B cell (primary cell): ENCODE results near the gene C10orf53. TPM values are rescaled to one million over a fixed set of nuclear protein-coding genes. Genes with fewer than 3 reads are reported as not detected.

Source experiments
- ATAC-seq: fragments of 200-7000 bp; cut with Tn5 transposase; one replicate; pipeline ENCODE4 v1.10.0; 2021; ENCODE audit warnings: low read depth, mild to moderate bottlenecking, moderate number of reproducible peaks, moderate library complexity
- CTCF ChIA-PET: fragments of 350-600 bp; sonication (Branson Sonifier 250); formaldehyde crosslinking; loops from one replicate; lab custom pipeline; 2021; ENCODE audit warnings: antibody characterized with exemption, inconsistent platforms; lab: Charles Lee
- POLR2A ChIA-PET: fragments of 350-600 bp; sonication (Branson Sonifier 250); formaldehyde crosslinking; loops from one replicate; lab custom pipeline; 2021; ENCODE audit warnings: antibody characterized with exemption; lab: Charles Lee
- DNase-seq: peaks from one replicate; pipeline ENCODE4 v3.0.0; 2013
- H2AFZ ChIP-seq: 2 replicates; pipeline ENCODE4 v1.6.1; 2012; ENCODE audit warnings: mild to moderate bottlenecking, low read depth, low read length; ENCODE audit not compliant: insufficient read depth, poor library complexity, severe bottlenecking
- H3K27ac ChIP-seq, 2 donors: 1 replicate in 1 of 2; 2 replicates in 1 of 2; pipeline ENCODE4 v1.5.1; 2012 to 2013; ENCODE audit warnings: low read length in 2 of 2, mild to moderate bottlenecking in 2 of 2, moderate library complexity in 1 of 2
- H3K27me3 ChIP-seq, 4 experiments: fragments of 200-600 bp in 1 of 4; sonication (generic) in 1 of 4; replicated peaks in 1 of 4; 1 replicate in 2 of 4; 2 replicates in 2 of 4; pipeline versions ENCODE4 v1.6.1 to v1.7.0; 2013 to 2016; ENCODE audit warnings: low read length in 3 of 4, mild to moderate bottlenecking in 2 of 4, mixed read lengths in 1 of 4, moderate library complexity in 1 of 4; ENCODE audit not compliant: insufficient read depth in 4 of 4, control insufficient read depth in 3 of 4; ENCODE audit errors: control extremely low read depth in 1 of 4
- H3K36me3 ChIP-seq, 2 experiments: replicated peaks in 1 of 2; 1 replicate in 1 of 2; 2 replicates in 1 of 2; pipeline versions ENCODE4 v1.6.1 to v1.7.1; 2013; ENCODE audit warnings: low read length in 1 of 2; ENCODE audit not compliant: insufficient read depth in 2 of 2, control insufficient read depth in 1 of 2; ENCODE audit errors: control extremely low read depth in 1 of 2, extremely low read depth in 1 of 2
- H3K4me1 ChIP-seq, 2 donors: fragments of 200-600 bp in 1 of 2; sonication (generic) in 1 of 2; 1 replicate in 1 of 2; 2 replicates in 1 of 2; pipeline versions ENCODE4 v1.5.1 to v1.6.1; 2013 to 2017; ENCODE audit warnings: low read length in 2 of 2; ENCODE audit not compliant: control insufficient read depth in 2 of 2, insufficient read depth in 2 of 2
- H3K4me2 ChIP-seq: replicated peaks from 2 replicates; pipeline ENCODE3; 2012; ENCODE audit warnings: mild to moderate bottlenecking, low read depth, low read length; ENCODE audit not compliant: poor library complexity, severe bottlenecking
- H3K4me3 ChIP-seq, 5 experiments: fragments of 200-600 bp in 1 of 5; sonication (generic) in 1 of 5; 1 replicate in 3 of 5; 2 replicates in 2 of 5; pipeline versions ENCODE4 v1.5.1 to v1.7.0; 2011 to 2016; ENCODE audit warnings: low read length in 4 of 5, mild to moderate bottlenecking in 4 of 5, low read depth in 2 of 5, control low read depth in 1 of 5, moderate library complexity in 1 of 5; ENCODE audit not compliant: insufficient read depth in 1 of 5; ENCODE audit errors: control extremely low read depth in 1 of 5, extremely low read depth in 1 of 5
- H3K79me2 ChIP-seq: fragments of 200-600 bp; sonication (generic); one replicate; pipeline ENCODE4 v1.6.0; 2016; ENCODE audit warnings: low read length; ENCODE audit not compliant: control insufficient read depth, insufficient read depth
- H3K9ac ChIP-seq: fragments of 200-600 bp; sonication (generic); 2 replicates; pipeline ENCODE4 v1.6.1; 2017; ENCODE audit warnings: mild to moderate bottlenecking, low read length, moderate library complexity
- H3K9me3 ChIP-seq, 3 donors: one replicate each; pipeline versions ENCODE4 v1.6.1 to v1.7.1; 2013; ENCODE audit warnings: low read length in 2 of 3; ENCODE audit not compliant: control insufficient read depth in 2 of 3, insufficient read depth in 1 of 3; ENCODE audit errors: control extremely low read depth in 1 of 3
- H4K20me1 ChIP-seq: 2 replicates; pipeline ENCODE4 v1.6.0; 2012; ENCODE audit warnings: mild to moderate bottlenecking, low read length; ENCODE audit not compliant: insufficient read depth, control insufficient read depth, poor library complexity, severe bottlenecking
- H3K27ac Mint-ChIP-seq: one replicate; pipeline ENCODE4 v1.8.0; 2021; ENCODE audit warnings: mixed read lengths
- H3K27me3 Mint-ChIP-seq: one replicate; pipeline ENCODE4 v1.8.0; 2021; ENCODE audit warnings: mixed read lengths
- H3K4me1 Mint-ChIP-seq: one replicate; pipeline ENCODE4 v1.8.0; 2021; ENCODE audit warnings: mixed read lengths
- H3K4me3 Mint-ChIP-seq: one replicate; pipeline ENCODE4 v1.8.0; 2021; ENCODE audit warnings: mixed read lengths
- H3K9me3 Mint-ChIP-seq: one replicate; pipeline ENCODE4 v1.8.0; 2022; ENCODE audit warnings: mixed read lengths; ENCODE audit not compliant: insufficient read depth
- CTCF ChIP-seq: fragments of 200-600 bp; IDR thresholded peaks from one replicate; pipeline ENCODE4 v1.8.0; 2022; ENCODE audit warnings: antibody characterized with exemption, mild to moderate bottlenecking
- EZH2 ChIP-seq: IDR thresholded peaks from 2 replicates; pipeline ENCODE4 v1.6.1; 2012; ENCODE audit warnings: borderline replicate concordance, low read depth, mild to moderate bottlenecking, moderate library complexity, low read length; ENCODE audit not compliant: insufficient read depth, poor library complexity, severe bottlenecking
- WGBS: methylation state at CpG from one replicate; pipeline ENCODE4 v1.1.5; 2013; ENCODE audit warnings: missing lambda C conversion rate; ENCODE audit not compliant: insufficient coverage; 5-methylcytosine and 5-hydroxymethylcytosine counted together
- intact Hi-C: fragments of 100-400 bp; cut with micrococcal nuclease; formaldehyde crosslinking; loops from one replicate; pipeline ENCODE4 v1.10.0; 2022
- polyA plus RNA-seq: library from polyadenylated mRNA; depleted of rRNA; stranded (reverse); fragments of >200 nt; gene quantifications from 2 replicates; pipeline ENCODE4 v1.2.3, GENCODE V29; 2012
- total RNA-seq, 2 donors: library from RNA; stranded (reverse); fragments of 120-200 nt in 1 of 2; gene quantifications; 1 replicate in 1 of 2; 2 replicates in 1 of 2; pipeline versions ENCODE4 v1.2.3 to v1.2.4, GENCODE V29; 2013 to 2022

C10orf53 gene
- total and polyA plus RNA-seq, 2 donors (not counting 1 experiment from before 2014, with no cell fraction given), result not detected

GRCh38 chr10:49726593-49726992, 47.1 kb downstream of the C10orf53 start:
- no peaks in the 10 kb centered on the region for H3K4me1 Mint-ChIP-seq
- WGBS, result 92% methylated on average over 1 of the region's 2 CpGs
- no peak for TF ChIP-seq EZH2
- no peak for DNase-seq
- Histone ChIP-seq H2AFZ (no peak overlapping the region), H3K4me1 (no peaks in the 10 kb centered on the region), H3K4me2 (no peak overlapping the region), H3K9ac (no peak overlapping the region), H3K4me3 (no peak overlapping the region), H3K27me3 (no peaks in the 10 kb centered on the region), H3K79me2 (no peaks in the 10 kb centered on the region), H3K36me3 (no peaks in the 10 kb centered on the region), H3K27ac (no peak overlapping the region), H3K9me3 (peaks cover 3 to 13% (median 4%) of the 10 kb centered on the region in 3 donors), H4K20me1 (no peaks in the 10 kb centered on the region)
- no peak overlapping the region for H3K4me3 Mint-ChIP-seq
- ChIA-PET POLR2A (no interaction called here), CTCF (no interaction called here)
- peaks cover 2% of the 10 kb centered on the region for H3K27me3 Mint-ChIP-seq
- no peak overlapping the region for H3K27ac Mint-ChIP-seq
- intact Hi-C loops, result no loop called here
- ATAC-seq, result no peak
- H3K9me3 Mint-ChIP-seq, result peaks cover 4% of the 10 kb centered on the region

- H3K9me3 ChIP-seq, result no peaks in the 10 kb centered on the region
- no peaks in the 10 kb centered on the region for H4K20me1 ChIP-seq
- ChIA-PET POLR2A (no interaction called here), CTCF (interaction anchor here (0.6 kb wide), 1 partner anchor 11 kb away, joined by 3 read pairs; no protein-coding TSS in a partner anchor)
- H3K27me3 ChIP-seq, result no peaks in the 10 kb centered on the region
- H3K9ac ChIP-seq, result no peak overlapping the region
- no peaks in the 10 kb centered on the region for H3K4me1 ChIP-seq
- WGBS, result 100% methylated on average over 2 of the region's 7 CpGs
- H3K9me3 Mint-ChIP-seq, result no peaks in the 10 kb centered on the region
- no peak for ATAC-seq
- DNase-seq, result no peak
- no peak overlapping the region for H3K4me3 Mint-ChIP-seq
- no peak overlapping the region for H2AFZ ChIP-seq
- TF ChIP-seq EZH2 (no peak), CTCF (no peak)
- no peaks in the 10 kb centered on the region for H3K79me2 ChIP-seq
- no peak overlapping the region for H3K4me2 ChIP-seq
- peaks cover 2% of the 10 kb centered on the region for H3K27me3 Mint-ChIP-seq
- no peak overlapping the region for H3K27ac ChIP-seq
- no peak overlapping the region for H3K27ac Mint-ChIP-seq
- H3K36me3 ChIP-seq, result no peaks in the 10 kb centered on the region
- H3K4me1 Mint-ChIP-seq, result no peaks in the 10 kb centered on the region
- H3K4me3 ChIP-seq, result no peak overlapping the region
- intact Hi-C loops, result no loop called here
These were observed 54.4 kb downstream of the C10orf53 start for GRCh38 chr10:49733866-49734265.
